Peyer's patch (tissue), 4 donors: ENCODE measurements around the gene EIF4G1. TPM values are rescaled to one million over a fixed set of nuclear protein-coding genes. Genes with fewer than 3 reads are reported as not detected.
A peak's percentile ranks its signal among the peaks of the same experiment; 100 is the strongest.

Experiments used
- DNase-seq, 3 donors: peaks; one replicate each; pipeline ENCODE4 v3.0.0-alpha.2; 2017 to 2019
- H3K27ac ChIP-seq, 4 donors: fragments of 200-600 bp; sonication (generic); one replicate each; pipeline ENCODE4 v1.5.1; 2016 to 2019
- H3K27me3 ChIP-seq, 2 donors: fragments of 200-600 bp; sonication (generic); one replicate each; pipeline ENCODE4 v1.5.1; 2019
- H3K36me3 ChIP-seq, 3 donors: fragments of 200-600 bp; sonication (generic); one replicate each; pipeline ENCODE4 v1.5.1; 2016 to 2019
- H3K4me1 ChIP-seq, 4 donors: fragments of 200-600 bp; sonication (generic); one replicate each; pipeline ENCODE4 v1.5.1; 2016 to 2019
- H3K4me3 ChIP-seq, 4 donors: fragments of 200-600 bp; sonication (generic); 1 replicate in 3 of 4; 2 replicates in 1 of 4; pipeline ENCODE4 v1.5.1; 2016 to 2019; ENCODE audit warnings: mild to moderate bottlenecking in 1 of 4
- H3K9me3 ChIP-seq, 4 donors: fragments of 200-600 bp; sonication (generic); one replicate each; pipeline ENCODE4 v1.5.1; 2016 to 2019; ENCODE audit warnings: mild to moderate bottlenecking in 1 of 4
- POLR2A ChIP-seq, 2 donors: fragments of 450-650 bp; IDR thresholded peaks; one replicate each; pipeline ENCODE4 v1.5.1; 2017; ENCODE audit warnings: antibody characterized with exemption in 2 of 2, mild to moderate bottlenecking in 2 of 2, moderate library complexity in 2 of 2
- total RNA-seq, 4 donors: library from RNA; depleted of rRNA; stranded (reverse); fragments of >200 nt; gene quantifications; one replicate each; pipeline ENCODE4 v1.1.0, GENCODE V29; 2016
- TF ChIP-seq, protein P1 (sequence below), 6 experiments: fragments of 450-650 bp in 4 of 6; fragments of 200-600 bp in 2 of 6; sonication (generic) in 1 of 6; IDR thresholded peaks; one replicate each; pipeline ENCODE4 v1.5.1; 2017 to 2019; ENCODE audit warnings: antibody characterized with exemption in 6 of 6, mild to moderate bottlenecking in 3 of 6, moderate library complexity in 1 of 6

Gene EIF4G1
- total RNA-seq, 4 donors from 2014 or later, result 209 to 295 (median 244) TPM

DNA sequence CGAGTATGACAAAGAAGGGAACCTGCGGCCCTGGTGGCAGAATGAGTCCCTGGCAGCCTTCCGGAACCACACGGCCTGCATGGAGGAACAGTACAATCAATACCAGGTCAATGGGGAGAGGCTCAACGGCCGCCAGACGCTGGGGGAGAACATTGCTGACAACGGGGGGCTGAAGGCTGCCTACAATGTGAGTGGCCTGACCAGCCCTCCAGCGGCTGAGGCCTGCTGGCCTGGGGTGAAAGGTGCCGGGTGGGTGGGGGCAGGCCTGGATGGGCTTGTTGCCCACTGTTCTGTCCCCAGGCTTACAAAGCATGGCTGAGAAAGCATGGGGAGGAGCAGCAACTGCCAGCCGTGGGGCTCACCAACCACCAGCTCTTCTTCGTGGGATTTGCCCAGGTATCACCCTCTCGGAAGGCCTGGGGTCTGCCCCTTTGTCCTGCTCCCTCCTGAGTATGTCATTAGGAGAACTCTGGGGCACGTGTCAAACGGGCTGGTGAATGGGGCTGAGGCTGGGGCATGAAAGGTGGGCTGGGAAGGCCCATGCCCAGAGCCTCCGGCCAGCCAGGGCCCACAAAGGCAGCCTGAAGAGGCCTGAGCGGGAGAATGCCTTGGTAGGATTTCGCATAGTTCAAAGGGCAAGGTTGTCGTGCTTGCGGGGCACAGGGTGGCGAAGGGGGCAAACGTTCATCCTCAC, 23.2 kb upstream of the EIF4G1 start:
- H3K9me3 ChIP-seq, result no peaks in the 10 kb centered on the region
- no peaks in the 10 kb centered on the region for H3K36me3 ChIP-seq
- H3K4me3 ChIP-seq, result no peak overlapping the region
- no peak for DNase-seq
- no peaks in the 10 kb centered on the region for H3K4me1 ChIP-seq
- H3K27me3 ChIP-seq, result no peaks in the 10 kb centered on the region
- no peak for TF ChIP-seq POLR2A (IDR thresholded peaks at IDR 0.05)
- H3K27ac ChIP-seq, result no peak overlapping the region

DNA sequence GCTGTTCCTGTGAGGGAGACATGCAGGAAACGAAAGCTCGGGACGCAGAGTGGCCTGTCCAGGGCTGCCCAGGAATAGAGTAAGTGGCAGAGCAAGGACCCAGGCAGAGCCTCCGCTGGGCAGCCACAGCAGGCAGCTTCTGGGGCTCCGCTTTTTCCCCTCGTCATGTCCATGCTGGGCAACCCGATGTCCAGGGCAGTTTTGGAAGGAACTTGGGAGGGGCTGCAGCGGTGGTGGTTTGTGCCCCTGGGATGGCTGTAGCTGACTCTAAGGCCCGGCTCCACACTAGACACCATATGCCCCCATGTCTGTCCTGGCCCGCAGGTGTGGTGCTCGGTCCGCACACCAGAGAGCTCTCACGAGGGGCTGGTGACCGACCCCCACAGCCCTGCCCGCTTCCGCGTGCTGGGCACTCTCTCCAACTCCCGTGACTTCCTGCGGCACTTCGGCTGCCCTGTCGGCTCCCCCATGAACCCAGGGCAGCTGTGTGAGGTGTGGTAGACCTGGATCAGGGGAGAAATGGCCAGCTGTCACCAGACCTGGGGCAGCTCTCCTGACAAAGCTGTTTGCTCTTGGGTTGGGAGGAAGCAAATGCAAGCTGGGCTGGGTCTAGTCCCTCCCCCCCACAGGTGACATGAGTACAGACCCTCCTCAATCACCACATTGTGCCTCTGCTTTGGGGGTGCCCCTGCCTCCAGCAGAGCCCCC, 22.5 kb upstream of the EIF4G1 start:
- Histone ChIP-seq H3K4me1 (no peaks in the 10 kb centered on the region), H3K27me3 (no peaks in the 10 kb centered on the region), H3K27ac (no peak overlapping the region), H3K4me3 (no peak overlapping the region), H3K36me3 (no peaks in the 10 kb centered on the region), H3K9me3 (no peaks in the 10 kb centered on the region)
- TF ChIP-seq POLR2A (IDR thresholded peaks at IDR 0.05), result no peak
- TF ChIP-seq, protein P1, sequence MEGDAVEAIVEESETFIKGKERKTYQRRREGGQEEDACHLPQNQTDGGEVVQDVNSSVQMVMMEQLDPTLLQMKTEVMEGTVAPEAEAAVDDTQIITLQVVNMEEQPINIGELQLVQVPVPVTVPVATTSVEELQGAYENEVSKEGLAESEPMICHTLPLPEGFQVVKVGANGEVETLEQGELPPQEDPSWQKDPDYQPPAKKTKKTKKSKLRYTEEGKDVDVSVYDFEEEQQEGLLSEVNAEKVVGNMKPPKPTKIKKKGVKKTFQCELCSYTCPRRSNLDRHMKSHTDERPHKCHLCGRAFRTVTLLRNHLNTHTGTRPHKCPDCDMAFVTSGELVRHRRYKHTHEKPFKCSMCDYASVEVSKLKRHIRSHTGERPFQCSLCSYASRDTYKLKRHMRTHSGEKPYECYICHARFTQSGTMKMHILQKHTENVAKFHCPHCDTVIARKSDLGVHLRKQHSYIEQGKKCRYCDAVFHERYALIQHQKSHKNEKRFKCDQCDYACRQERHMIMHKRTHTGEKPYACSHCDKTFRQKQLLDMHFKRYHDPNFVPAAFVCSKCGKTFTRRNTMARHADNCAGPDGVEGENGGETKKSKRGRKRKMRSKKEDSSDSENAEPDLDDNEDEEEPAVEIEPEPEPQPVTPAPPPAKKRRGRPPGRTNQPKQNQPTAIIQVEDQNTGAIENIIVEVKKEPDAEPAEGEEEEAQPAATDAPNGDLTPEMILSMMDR (IDR thresholded peaks at IDR 0.05), result no peak
- DNase-seq, result no peak

DNA sequence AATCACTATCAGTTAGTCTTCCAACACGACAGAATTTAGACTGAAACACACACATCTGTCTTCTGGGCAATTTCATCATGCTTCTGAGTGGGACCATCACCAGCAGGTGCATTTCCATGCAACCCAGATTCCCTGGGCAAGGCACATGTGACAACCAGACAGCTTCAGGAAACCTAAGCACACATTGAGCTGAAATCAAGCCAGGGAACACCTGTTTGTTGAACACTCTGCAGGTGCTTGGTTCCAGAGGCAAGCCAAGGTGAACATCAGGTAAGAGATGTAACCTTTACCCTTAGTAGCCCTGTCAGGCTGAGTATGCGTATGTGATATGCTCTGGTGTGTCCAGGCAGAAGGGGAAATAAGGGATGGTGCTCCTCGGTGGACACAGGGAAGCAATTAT, 18.6 kb upstream of the EIF4G1 start:
- peaks cover 0 to 12% (median 4%) of the 10 kb centered on the region in 4 donors for H3K4me1 ChIP-seq
- DNase-seq, result no peak
- TF ChIP-seq POLR2A (IDR thresholded peaks at IDR 0.05), result no peak
- TF ChIP-seq, protein P1 (IDR thresholded peaks at IDR 0.05), result no peak
- no peaks in the 10 kb centered on the region for H3K9me3 ChIP-seq
- H3K27me3 ChIP-seq, result no peaks in the 10 kb centered on the region
- no peak overlapping the region for H3K4me3 ChIP-seq
- H3K27ac ChIP-seq, result no peak overlapping the region
- peaks cover 0 to 3% (median 0%) of the 10 kb centered on the region in 3 donors for H3K36me3 ChIP-seq

DNA sequence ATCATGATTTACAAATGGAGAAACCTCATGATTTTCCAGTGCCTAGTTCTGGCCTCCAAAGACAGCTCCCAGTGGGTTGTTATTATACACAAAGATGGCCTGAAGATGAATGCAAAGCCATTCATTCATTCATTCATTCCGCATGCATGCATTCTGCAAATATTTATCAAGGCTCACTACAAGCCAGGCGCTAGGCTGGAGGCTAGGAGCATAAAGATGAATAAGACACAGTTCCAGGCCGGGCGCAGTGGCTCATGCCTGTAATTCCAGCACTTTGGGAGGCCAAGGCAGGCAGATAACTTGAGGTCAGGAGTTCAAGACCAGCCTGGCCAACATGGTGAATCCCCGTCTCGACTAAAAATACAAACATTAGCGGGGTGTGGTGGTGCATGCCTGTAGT, 17.8 kb upstream of the EIF4G1 start:
- TF ChIP-seq POLR2A (IDR thresholded peaks at IDR 0.05), result no peak
- TF ChIP-seq, protein P1 (IDR thresholded peaks at IDR 0.05), result no peak
- Histone ChIP-seq H3K9me3 (no peaks in the 10 kb centered on the region), H3K27ac (no peak overlapping the region), H3K27me3 (no peaks in the 10 kb centered on the region), H3K36me3 (peaks cover 0 to 11% (median 0%) of the 10 kb centered on the region in 3 donors), H3K4me1 (peaks cover 0 to 15% (median 4%) of the 10 kb centered on the region in 4 donors), H3K4me3 (no peak overlapping the region)
- DNase-seq, result no peak

DNA sequence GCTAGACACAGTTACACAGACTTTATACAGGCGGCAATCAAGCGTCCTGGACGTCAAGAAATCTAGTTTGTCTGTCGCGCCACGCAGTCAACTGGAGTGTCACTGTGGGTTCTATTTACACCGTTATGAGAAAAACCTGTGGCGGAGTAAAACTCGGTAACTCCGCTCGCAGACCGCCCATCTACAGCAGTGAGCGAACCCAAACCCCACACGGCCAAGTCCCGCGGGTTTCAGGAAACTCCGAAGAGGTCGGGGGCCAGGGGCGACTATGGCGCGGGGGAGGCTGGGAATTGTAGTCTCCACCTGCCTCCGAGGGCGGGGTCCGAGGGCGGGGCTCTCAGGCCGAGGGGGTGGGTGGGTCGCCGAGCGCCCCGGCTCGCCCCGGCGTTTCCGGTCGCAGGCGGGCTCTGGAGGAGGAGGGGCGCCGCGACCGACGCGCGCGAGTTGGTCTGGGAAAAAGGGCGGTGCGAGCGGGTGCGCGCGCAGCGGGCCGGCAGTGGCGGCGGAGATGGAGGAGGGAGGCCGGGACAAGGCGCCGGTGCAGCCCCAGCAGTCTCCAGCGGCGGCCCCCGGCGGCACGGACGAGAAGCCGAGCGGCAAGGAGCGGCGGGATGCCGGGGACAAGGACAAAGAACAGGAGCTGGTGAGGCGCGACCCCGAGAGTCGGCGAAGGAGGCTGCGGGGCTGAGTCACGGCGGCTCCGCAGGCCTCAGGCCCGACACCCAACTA, 15.5 kb upstream of the EIF4G1 start, which contains the start of gene PSMD2:
PSMD2 (plus strand) TSS at position 483 of the 729 bp plus-strand sequence; CDS start at position 509, 26 bp downstream.
- Histone ChIP-seq H3K36me3 (peaks cover 0 to 35% (median 0%) of the 10 kb centered on the region in 3 donors), H3K4me1 (peaks cover 0 to 15% (median 4%) of the 10 kb centered on the region in 4 donors), H3K27ac (peak within 1 kb of the TSS; percentile 79 to 85 (median 84)), H3K4me3 (peak within 1 kb of the TSS; percentile 76 to 95 (median 82)), H3K9me3 (no peaks in the 10 kb centered on the region), H3K27me3 (no peaks in the 10 kb centered on the region)
- DNase-seq, result peak; percentile 98 to 99 (median 99)
- peak; percentile 71 to 77 for TF ChIP-seq POLR2A (IDR thresholded peaks at IDR 0.05)
- TF ChIP-seq, protein P1 (IDR thresholded peaks at IDR 0.05), result peak in 1 of 6 experiments; percentile 4
